ENCODE measurements around the gene TREML1.

Gene TREML1

GRCh38 chr6:41177695-41178094 is 23.5 kb upstream of the TREML1 start:
- no peak for DNase-seq (ENCODE audit: low spot score)

DNA sequence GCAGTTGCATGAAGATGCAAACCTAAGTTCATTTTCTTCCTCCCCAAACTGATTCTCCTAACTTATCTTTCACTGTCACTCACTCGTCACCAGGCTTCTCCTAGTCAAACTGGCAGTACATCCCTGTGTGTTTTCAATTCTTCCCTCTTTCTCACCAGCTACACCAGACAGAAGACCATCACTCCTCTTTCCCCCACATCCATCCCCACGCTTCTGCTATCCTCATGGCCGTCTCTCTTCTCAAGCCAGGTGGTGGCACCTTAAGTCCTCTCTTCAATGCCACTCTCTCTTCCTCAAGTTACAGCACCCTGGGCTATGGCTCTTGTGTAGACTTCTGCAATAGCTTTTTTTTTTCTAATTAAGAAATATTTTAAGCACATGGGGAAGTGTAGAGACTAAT is 23.1 kb upstream of the TREML1 start:
- no peak for DNase-seq (ENCODE audit: low spot score)

GRCh38 chr6:41176189-41176588 is 22.0 kb upstream of the TREML1 start:
- no peak for DNase-seq (ENCODE audit: low spot score)

DNA sequence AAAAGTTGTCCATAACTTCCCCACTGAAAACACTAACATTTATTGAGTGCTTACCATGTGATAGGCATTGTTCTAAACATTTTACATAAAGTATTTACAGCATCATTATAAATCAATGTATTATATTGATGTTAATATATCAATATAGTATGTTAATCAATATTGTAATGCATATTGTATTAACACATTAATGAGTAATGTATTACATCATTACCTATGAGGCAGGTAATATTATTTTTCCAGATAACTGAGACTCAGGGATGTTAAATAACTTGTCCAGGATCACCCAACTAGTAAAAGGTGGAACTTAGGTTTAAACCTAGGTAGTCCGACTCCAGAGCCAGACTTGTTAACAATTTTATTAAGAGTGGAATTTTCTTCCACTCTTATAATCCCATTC is 20.9 kb upstream of the TREML1 start:
- DNase-seq (ENCODE audit: low spot score): no peak

DNA sequence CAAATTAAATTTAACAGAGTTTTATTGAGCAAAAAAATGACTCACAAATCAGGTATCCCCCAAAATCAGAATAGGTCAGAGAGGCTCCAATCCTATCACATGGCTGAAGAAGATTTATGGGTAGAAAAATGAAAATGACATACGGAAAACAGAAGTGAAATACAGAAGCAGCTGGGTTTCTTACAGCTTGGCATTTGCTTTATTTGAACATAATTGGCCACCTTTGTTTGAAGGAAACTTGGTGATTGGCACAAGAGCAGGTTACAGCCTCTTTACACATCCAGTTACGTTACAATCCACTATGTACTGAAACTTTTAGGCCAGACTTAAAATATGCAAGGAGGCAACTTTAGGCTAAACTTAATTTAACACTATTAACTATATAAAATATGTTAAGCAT is 20.5 kb upstream of the TREML1 start:
- DNase-seq (ENCODE audit: low spot score): no peak

GRCh38 chr6:41171908-41172307 is 17.8 kb upstream of the TREML1 start:
- no peak for DNase-seq (ENCODE audit: low spot score)

GRCh38 chr6:41170547-41171160 is 16.5 kb upstream of the TREML1 start:
- no peak for DNase-seq (ENCODE audit: low spot score)

- DNase-seq (ENCODE audit: low spot score): no peak
Observed at GRCh38 chr6:41167173-41167963, 13.2 kb upstream of the TREML1 start.

DNA sequence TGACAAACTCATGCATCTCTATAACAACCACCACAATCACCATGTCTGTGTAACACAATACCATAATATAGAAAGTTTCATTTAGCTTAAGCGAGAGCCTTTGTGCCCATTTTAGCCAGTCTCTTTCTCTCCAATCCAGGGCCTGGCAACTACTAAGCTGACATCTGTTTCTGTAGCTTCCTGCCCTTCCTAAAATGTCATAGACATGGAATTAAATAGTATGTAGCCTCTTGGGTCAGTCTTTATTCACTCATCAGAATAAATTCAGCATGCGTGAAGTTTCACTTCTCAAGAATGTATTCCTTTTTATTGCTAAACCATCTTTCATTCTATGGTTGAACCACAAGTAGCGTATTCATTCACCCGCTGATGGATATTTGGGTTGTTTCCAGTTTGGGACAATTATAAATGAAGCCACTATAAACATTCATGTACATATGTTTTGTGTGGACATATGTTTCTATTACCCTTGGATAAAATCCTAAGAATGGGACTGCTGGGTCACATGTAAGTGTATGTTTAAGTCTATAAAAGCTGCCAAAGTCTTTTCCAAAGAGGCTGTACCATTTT is 10.5 kb upstream of the TREML1 start:
- DNase-seq (ENCODE audit: low spot score): no peak

GRCh38 chr6:41163419-41163717 is 9.2 kb upstream of the TREML1 start:
- no peak for DNase-seq (ENCODE audit: low spot score)

GRCh38 chr6:41162687-41163418 is 8.7 kb upstream of the TREML1 start, which contains the start of gene TREM2:
TREM2 (minus strand) TSS chr6:41163116; CDS start chr6:41163082, 34 bp downstream.
- DNase-seq (ENCODE audit: low spot score): no peak

DNA sequence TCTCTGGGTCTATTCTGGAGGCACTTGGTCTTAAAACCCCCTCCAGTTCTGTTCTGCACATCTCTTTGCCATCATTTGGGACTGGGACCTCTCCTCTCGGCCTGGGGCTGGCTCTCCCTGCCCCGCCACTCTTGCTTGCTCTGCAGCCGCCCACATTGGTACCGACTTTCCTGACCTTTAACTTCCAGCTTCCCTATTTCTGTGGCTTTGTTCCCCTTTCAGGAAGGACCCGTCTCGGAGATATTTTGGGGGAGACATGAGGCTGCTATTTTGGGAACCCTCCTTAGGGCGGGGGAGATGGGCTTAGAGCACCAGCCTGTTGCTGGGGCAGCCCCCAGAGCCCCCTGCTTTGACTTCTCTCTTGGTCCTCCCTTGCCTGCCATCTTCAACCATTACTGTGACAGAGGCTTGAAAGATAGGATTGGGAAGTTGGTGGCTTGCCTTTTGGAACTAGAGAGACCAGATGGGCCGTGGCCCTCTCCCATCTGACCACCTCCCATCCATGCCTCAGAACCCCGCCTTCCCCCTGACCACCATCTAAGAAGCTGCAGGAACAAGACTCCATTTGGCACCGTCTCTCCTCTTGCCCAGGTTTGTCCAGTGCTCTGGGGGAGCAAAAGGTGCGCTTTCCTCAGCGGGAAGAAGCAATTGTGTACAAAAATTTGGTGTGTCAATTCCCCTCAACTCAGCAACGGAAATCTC is 7.9 kb upstream of the TREML1 start:
- DNase-seq (ENCODE audit: low spot score): no peak

- DNase-seq (ENCODE audit: low spot score): no peak
Observed at GRCh38 chr6:41161380-41161779, 7.2 kb upstream of the TREML1 start.

- no peak for DNase-seq (ENCODE audit: low spot score)
Observed at GRCh38 chr6:41160933-41161332, 6.8 kb upstream of the TREML1 start.

DNA sequence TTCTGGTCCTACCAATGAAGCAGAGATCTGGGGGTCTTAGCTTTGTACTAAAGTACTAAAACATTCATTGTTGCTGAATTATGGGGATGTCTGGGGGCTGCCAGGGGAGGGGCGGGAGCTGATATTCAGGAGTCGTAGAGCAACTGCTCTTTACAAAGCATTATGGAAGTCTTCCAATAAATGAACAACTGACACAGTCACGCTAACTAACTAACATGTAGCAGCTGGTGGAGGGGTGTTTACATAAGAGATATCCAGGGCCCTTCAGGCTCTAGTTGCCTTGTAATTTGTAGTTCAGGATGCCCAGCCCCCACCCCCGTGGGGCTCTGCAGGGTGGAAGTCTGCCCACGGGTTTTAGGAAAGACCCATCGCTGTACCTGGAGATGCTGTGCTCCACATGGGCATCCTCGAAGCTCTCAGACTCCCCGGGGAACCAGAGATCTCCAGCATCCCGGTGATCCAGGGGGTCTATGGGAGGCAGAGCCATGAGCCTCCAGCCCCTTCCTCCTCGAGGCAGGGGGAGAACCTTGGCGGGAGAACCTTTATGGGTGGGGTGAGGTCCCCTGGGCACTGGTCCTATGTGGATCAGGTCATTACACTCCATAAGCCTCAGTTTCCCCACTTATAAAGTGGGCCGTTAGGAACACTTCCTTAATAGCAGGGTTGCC is 5.4 kb upstream of the TREML1 start:
- DNase-seq (ENCODE audit: low spot score): no peak

DNA sequence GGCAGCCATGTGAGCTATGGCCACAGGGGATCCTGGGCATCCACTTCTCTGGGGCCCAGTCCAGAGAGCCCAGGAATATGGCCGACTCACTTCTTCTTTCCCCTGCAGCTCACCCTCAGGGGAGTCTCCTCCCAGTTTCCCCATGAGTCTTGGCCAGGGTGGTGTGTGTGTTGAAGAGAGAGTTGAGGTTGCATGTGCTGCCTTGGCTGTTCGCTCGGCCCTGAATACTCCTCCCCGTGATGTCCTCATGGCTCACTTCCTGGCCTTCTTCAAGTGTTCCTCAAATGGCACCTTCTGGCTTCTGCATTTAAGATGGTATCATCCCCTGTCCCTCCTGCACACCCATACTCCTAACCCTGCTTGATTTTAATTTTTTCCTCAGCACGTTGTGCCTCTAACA is 3.2 kb upstream of the TREML1 start:
- DNase-seq (ENCODE audit: low spot score): no peak

GRCh38 chr6:41156771-41157170 is 2.6 kb upstream of the TREML1 start:
- DNase-seq (ENCODE audit: low spot score): no peak

- DNase-seq (ENCODE audit: low spot score): no peak
Observed at GRCh38 chr6:41156001-41156400, 1.9 kb upstream of the TREML1 start.

GRCh38 chr6:41155132-41155805 is 1.1 kb upstream of the TREML1 start:
- DNase-seq (ENCODE audit: low spot score): no peak

- no peak for DNase-seq (ENCODE audit: low spot score)
Observed at GRCh38 chr6:41153451-41153850, 696 bp downstream of the TREML1 start.

GRCh38 chr6:41150671-41151070 is 3.5 kb downstream of the TREML1 start:
- DNase-seq (ENCODE audit: low spot score): no peak
